GM19043 (cell line): ENCODE data around the gene ZMIZ2.
"Not testable (repeated sequence)": the region's sequence is repeated elsewhere in the genome, so short reads cannot be mapped to it uniquely, and the experiment has no call there.

Experiments
- ATAC-seq: cut with Tn5 transposase; IDR thresholded peaks from one replicate; pipeline ENCODE4 v1.9.1; 2021; ENCODE audit warnings: low read depth; ENCODE audit not compliant: unreplicated experiment

The ZMIZ2 gene

DNA sequence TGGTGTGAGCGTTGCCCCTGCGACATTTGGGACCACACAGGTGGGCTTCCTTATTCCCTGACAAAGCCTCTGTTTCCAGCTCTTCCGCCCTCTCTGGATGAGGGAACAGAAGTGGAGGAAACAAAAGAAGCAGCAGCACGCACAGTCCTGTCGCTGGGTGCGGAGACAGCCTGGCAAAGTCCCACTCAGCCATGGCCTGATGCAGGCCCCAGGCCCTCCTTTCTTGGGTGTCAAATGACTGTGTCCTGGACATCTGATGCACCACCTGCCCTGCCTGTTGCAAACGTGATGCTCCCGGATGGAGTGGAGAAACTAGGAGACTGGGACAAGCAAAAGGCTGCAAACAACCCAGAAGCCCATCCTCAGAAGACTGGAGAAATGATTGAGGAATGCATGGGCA lies 20.7 kb downstream of the ZMIZ2 start:
- ATAC-seq: no peak

DNA sequence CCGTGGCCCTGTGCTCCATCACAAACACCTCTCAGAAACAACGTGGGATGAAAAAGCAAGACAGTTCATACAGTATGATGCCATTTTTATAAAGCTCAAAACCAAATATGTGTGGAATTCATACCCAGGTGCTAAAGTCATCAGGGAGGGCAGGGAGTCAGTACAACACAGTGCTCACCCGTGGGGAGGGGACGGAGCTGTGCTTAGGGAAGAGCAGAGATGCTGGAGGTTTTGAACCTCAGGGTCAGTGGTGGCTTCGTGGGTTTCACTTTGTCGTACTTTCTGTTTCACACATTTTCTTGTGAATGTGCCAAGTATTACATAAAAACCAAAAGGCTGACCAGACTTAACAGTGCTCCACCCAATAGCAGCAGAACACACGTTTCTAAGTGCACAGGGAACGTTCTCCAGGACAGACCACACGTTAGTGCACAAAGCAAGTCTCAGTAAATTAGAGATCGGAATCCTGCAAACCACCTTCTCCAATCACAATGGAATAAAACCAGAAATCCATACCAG lies 21.2 kb downstream of the ZMIZ2 start:
- peak; percentile 60 for ATAC-seq

DNA sequence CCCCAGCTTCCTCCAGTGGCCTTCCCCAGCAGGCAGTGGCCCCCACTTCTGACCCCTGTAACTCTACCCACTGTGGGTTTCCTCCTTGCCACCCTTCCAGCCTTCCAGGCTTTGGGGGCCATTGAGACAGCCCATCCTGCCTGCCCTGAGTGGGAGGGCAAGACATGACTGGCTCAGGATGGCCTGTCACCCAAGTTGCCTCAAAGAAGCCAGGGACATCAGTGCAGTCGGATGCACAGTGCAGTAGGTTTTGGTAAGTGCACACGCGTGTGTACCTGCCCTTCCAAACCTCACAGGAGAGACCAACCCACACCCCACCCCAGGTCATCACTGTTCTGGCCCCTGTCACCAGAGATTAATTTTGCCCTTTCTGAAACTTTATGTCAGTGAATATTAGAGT lies 22.7 kb downstream of the ZMIZ2 start:
- ATAC-seq: no peak

DNA sequence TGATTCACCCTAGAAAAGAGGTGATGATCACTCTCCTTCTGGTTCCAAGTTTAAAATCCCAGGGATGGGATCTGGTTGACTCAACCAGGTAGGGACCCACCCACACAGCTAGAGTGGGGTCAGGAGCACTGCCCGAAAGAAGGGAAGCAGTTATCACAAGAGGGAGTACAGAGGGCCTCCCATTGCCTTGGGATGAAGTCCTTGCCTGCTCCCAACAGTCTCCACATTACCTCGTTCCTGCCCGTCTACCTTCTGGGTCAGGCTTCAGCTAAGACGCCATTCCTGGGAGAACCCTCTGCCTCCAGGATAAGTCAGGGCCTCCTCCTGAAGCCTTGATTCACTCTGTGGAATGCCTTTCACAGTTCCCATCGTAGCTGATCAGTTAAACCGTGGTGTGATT lies 23.8 kb downstream of the ZMIZ2 start:
- ATAC-seq: no peak

DNA sequence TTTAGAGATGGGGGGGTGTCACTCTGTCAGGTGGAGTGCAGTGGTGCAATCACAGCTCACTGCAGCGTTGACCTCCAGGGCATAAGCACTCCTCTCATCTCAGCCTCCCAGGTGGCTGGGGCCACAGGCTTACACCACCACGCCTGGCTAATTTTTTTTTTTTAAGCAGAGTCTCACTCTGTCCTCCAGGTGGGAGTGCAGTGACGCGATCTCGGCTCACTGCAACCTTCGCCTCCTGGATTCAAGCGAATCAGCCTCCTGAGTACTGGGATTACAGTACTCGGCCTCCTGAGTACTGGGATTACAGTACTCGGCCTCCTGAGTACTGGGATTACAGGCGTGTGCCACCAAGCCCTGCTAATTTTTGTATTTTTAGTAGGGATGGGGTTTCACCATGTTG lies 24.2 kb downstream of the ZMIZ2 start:
- ATAC-seq: no peak

DNA sequence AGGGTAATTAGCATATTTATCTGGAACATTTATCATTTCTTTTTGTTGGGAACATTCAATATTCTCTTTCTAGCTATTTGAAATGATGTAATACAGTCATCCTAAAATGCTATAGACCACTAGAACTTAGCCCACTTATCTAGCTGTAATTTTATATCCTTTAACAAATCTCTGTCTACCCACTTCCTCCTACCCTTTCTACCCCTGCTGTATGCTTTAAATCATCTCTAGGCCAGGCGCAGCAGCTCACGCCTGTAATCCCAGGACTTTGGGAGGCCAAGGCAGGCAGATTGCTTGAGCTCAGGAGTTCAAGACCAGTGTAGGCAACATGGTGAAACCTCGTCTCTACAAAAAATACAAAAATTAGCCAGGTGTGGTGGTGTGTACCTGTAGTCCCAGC lies 25.8 kb downstream of the ZMIZ2 start:
- ATAC-seq: not testable (repeated sequence)

DNA sequence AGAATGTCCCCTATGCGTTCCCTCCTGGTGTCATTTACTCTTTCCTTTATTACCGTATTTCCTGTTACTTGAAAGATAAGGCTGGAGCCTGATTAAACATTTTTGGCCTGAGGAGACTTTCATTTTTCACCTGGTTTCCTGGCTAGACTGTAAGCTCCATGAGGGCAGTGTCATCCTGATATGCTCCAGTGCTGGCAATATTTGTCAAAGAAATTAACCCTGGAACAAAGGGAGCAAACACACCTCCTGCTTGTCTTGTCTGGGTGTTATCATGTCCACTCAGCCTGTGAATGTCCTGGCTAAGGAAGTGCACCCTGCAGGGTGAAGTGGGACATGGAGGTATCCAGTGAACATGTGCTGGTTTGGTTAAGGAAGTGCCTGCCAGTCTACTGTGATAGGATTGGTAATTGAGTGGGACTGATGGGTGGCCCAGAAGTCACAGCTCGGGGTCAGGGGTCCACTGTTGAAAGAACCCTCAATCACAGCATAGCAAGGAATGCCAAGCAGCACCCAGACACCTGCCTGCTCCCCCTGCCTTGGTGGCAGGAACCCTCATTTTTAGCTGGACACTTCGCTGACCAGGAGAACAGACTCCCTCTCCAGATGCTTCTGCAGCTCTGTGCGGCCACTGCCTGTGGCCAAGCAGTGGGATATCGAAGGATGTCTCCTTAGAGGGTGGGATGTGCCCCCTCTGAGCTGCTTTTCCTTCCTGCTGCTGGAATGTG lies 26.9 kb downstream of the ZMIZ2 start:
- no peak for ATAC-seq

DNA sequence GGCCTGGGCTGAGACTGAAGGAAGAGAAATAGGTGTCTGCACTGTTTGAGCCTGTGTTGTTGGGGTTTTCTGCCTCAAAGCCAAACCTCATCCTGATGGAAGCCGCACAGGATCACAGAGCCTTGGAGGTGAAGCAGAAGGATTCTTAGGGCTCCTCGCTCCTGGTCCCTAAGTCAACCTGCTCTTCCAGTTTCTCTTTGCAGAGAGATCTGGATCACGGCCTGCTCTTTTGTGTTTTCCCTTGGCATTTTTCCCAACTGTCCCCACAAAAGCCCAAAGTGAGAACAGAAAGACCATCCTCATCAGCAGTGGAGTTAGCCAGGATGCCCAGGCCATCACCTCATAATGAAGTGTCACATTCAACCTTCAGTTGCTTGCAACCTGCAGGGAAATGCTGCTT lies 27.6 kb downstream of the ZMIZ2 start:
- no peak for ATAC-seq

DNA sequence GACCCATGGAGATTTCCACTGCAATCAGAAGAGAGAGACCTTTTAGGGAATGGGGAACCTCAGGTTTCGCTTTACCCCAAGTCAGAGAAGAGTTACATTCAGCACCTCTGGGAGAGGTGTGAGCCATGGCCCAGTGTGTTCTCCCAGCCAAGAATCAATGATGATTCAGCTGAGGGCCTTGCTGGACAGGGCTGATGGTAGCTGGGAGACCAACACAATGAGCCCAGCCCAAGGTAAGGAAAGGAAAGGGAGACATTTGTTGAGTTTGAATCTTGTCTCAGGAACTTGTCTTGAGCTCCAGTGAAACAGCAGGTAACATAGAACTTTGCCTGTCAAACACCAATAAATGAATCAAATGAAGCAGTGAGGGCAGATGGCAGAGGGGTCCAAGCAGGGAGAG lies 33.8 kb downstream of the ZMIZ2 start:
- ATAC-seq: no peak

DNA sequence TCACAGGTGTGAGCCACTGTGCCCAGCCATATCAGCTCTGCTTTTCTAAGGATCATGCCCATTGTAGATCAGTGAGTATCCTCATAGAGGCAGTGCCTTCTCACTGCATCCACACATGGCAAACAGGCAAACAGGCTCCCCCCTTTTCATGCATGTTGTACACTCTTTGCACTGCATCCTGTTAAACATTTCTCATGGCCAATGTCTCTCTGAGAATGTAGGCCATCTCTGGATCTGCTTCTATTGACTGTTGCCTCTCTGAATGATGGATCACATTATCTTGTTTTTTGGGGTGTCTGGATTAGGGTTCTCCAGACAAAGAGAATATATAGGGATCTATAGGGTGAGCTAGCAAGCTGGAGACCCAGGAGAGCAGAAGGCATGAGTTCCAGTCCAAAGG lies 34.8 kb downstream of the ZMIZ2 start:
- no peak for ATAC-seq

DNA sequence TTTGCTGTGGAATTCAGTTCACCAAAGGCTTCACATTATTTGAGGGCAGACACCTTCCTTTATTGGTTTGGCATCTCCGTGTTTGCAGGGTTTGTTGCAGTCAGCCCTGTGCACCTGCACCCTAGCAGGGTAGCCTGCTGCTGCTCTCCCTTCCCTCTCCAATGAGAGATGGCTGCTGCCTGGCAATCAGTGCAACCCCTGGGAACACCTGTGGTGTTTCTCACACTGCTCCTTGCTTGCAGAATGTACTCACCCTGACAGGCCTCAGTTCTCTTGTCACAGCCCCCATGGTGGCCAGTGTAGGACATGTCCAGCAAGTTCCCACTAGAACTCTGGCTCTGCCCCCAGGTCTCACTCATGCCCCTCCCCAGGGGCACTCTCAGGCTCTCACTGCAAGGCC lies 35.7 kb downstream of the ZMIZ2 start:
- no peak for ATAC-seq

DNA sequence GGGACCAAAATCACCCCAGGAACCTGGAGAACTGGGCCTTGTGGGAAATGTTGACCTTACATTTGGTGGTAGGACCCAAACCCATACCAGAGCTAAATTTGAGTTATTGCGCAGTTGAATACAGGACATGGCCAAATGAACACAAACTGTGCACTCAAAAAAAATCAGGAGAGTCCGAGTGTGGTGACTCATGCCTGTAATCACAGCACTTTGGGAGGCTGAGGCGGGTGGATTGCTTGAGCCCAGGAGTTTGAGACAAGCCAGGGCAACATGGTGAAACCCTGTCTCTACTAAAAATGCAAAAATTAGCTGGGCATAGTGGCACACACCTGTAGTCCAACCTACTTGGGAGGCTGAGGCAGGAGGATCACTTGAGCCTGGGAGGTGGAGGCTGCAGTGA lies 36.6 kb downstream of the ZMIZ2 start:
- not testable (repeated sequence) for ATAC-seq

DNA sequence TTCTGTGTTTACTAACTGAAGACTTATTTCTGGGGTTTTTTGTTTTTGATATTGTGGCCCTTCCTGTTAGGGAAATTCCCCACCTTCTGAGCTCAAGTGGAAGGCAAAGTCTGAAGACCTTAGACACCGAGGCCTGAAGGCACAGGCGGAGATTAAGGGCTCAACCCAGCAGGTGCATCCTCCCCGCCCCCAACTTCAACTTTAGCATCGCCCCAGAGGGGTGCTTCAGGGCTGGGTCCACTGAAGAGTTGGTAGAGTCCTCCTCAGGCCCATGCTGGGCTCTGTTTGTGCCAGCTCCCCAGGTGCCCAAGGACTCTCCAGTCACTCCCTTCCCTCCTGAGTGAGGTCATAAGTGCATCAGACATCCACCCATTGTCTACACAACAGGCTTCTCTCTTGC lies 38.4 kb downstream of the ZMIZ2 start:
- no peak for ATAC-seq

DNA sequence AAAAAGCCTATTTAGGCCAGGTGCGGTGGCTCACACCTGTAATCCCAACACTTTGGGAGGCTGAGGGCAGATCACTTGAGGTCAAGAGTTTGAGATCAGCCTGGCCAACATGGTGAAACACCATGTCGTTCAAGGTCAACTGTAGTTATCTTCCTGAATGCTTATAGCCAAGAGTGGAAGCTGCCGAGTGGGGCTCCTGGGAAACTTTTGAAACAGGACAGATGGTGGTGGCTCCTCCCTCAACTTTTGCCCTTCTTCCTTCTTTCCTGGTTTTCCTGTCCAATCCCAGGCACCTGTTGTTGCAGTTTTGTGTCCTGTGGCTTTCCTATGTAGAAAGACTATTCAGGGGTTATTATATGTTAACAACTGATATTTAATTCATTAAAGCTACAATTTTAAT lies 39.1 kb downstream of the ZMIZ2 start:
- no peak for ATAC-seq

DNA sequence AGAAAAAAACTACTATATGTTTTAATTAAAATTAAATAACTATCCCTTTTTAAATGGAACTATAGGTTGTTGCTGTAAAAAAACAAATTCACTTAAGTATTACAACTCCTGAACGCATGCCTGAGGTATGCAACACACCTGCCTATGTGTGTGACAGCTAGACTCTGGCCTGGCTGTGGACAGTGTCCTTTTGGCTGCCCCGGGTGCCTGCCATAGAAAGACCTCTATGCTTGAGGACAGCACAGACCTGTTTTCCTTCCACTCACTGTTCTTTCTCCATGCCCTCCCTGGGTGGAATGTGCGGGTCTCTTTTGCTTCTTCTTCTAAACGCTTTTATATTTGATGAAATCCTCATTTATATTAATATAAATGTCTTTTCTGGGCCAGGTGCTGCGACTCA lies 41.3 kb downstream of the ZMIZ2 start:
- ATAC-seq: no peak

DNA sequence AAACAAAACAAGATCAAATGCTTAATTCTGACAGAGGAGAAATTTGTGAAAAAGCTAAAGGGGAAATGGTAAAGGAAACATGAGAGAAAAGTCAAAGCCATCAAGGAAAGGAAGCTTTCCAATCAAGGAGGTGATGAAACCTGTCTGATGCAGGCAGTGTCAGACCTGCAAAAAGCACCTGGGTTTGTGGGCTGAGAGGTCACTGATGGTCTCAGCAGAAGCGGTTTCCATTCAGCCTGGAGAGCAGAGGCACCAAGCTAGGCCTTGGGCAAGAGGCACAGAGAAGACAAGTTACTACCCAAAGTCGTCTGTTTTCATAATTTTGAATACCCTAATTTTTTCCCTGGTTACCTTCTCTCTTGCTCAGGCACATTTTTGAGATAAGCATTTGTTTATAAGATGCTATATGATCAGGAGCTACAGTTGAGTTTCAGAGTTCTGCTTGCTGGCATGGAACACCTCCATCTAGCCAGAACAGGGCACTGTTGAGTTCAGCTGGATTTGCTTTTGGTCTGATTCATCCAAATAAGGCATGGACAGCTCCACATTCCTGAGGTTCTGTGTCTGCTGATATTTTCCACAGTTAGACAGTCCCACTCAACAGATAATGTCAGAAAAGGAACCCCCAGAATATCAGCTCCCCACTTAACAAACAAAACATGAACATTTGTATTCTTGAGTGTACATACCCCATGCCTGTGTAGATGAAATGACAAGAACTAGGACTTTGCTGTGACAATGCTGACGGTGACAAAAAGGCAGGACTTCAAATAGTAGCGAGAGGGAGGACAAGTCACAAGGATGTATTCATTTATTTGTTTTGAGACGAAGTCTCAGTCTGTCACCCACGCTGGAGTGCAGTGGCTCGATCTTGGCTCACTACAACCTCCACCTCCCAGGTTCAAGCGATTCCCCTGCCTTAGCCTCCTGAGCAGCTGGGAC lies 42.9 kb downstream of the ZMIZ2 start:
- no peak for ATAC-seq

DNA sequence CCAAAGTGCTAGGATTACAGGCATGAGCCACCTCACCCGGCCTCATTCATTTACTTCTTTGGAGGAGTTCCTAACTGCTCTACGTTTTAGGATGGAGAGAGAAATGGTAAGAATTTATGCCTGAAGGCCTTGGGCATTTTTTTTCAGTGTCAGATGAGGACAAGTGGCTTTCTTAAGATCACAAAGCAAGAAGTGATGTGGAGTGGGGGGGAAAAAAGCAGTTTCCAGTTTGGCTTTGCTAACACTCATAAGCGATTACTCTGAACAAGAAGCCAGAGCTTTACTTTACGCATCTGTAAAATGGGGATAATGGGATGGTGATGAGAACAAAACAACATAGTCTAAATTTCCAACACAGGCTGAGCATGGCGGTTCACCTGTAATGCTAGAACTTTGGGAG lies 45.3 kb downstream of the ZMIZ2 start:
- ATAC-seq: no peak

DNA sequence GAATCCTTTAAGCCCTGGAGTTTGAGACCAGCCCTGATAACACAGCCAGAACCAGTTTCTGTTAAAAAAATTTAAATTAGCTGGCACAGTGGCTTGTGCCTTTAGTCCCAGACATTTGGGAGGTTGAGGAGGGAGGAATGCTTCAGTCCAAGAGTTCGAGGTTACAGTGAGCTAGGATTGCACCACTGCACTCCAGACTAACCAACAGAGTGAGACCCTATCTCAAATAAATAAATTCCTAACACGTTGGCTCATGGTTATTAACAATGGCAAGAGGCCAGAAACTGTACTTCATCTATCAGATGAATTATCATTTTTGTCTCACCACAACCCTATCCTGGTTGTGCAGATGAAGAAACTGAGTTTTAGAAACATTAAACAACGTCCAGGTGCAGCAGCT lies 45.7 kb downstream of the ZMIZ2 start:
- no peak for ATAC-seq

DNA sequence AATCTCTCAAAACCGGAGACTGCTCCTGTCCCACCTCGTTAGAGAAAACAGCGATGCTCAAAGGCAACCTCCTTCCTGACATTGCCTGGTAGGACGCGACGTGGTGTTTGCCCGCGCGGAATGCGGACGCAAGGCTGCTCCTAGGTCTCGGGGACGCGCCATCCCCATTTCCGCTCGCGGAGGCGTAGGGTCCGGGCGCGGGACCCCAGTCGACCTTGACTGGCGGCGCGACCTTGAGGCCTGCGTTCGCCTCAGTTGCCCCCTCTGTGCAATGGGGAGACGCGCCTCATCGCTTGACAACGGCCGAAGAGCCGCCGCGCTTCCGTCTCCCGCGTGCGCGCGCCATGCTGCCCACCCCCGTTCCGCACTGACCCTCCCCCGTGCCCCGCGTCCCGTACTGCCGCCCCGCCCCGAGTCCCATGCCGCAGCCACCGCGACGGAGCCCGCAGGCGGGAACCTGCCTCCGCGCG lies 47.4 kb downstream of the ZMIZ2 start:
- peak; percentile 12 for ATAC-seq

DNA sequence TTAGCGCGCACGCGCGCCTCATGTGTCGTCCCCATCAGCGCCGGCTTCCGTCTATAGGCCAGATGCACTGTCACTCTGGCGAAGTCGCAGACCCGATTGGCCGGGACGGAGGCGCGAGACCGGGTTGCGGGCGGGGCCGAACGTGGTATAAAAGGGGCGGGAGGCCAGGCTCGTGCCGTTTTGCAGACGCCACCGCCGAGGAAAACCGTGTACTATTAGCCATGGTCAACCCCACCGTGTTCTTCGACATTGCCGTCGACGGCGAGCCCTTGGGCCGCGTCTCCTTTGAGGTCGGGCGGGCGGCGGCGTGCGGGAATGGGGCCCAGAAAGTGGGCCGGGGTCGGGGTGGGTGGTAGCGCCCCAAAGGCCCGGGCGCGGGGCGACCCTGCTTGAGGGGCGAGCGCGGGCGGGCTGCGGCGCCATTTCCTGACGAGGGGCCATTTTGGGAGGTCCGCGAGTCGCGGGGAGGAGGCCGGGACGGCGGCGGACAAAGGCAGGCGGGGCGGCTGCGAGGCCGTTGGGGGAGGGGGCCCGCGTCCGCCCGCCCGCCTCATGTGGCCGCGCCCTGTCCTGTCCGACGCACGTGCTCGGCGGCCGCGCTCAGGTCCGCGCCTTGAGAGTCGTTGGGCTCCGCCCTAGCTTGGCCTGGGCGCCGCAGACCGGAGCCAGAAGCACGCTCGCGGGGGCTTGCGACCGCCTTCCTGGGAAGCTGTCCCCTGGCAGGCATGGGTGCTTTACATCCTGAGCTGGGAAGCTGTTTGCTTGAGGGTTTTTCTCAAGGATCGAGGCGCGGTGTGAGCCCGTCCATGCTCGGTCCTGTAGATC lies 48.1 kb downstream of the ZMIZ2 start, which contains the start of gene PPIA:
Gene PPIA (plus strand): TSS at position 178 of the 825 bp plus-strand sequence. CDS start 44 bp downstream, at position 222.
- peak; percentile 89 for ATAC-seq
